ENCODE data around the gene NEURL1. TPM values are rescaled to one million over a fixed set of nuclear protein-coding genes. Genes with fewer than 3 reads are reported as not detected.

NEURL1 gene
- total RNA-seq, 1 experiment from 2014 or later = 0.10 TPM

GRCh38 chr10:103457176-103457712 is 36.3 kb upstream of the NEURL1 start:
- DNase-seq (ENCODE audit: low read depth, low spot score) (no peak), ATAC-seq (no peak)
- ChIA-PET POLR2A (interaction anchor here (0.6 kb wide), 1 partner anchor 13 kb away, joined by 8 read pairs; no protein-coding TSS in a partner anchor), CTCF (no interaction called here)
- Histone ChIP-seq H3K27me3 (ENCODE audit: control insufficient read depth, insufficient read depth, low read length) (no peaks in the 10 kb centered on the region), H3K27ac (ENCODE audit: low read length) (no peak overlapping the region), H3K4me1 (ENCODE audit: control insufficient read depth, insufficient read depth, low read length) (0 out of 2 replicates have a peak, but pooled peaks cover 3% of the 10 kb centered on the region), H3K4me3 (ENCODE audit: low read depth in 2 of 2, low read length in 2 of 2) (no peak overlapping the region), H3K9me3 (ENCODE audit: control insufficient read depth, insufficient read depth, low read depth, low read length) (no peaks in the 10 kb centered on the region), H3K36me3 (ENCODE audit: control insufficient read depth, insufficient read depth, low read length) (no peaks in the 10 kb centered on the region)
- intact Hi-C loops (cut with micrococcal nuclease; ENCODE audit: unreplicated experiment) = no loop called here
- in situ Hi-C loops (cut with HindIII; ENCODE audit: low pct_unique_long_range_greater_than_20kb, low sequenced_read_pairs) = no loop called here
- BruUV-seq (replicated peaks) = no TSS peak
- TF ChIP-seq REST (IDR thresholded peaks at IDR 0.05; ENCODE audit: insufficient read depth in 1 of 2, low read depth in 2 of 2, low read length in 1 of 2) = no peak
- TF ChIP-seq TCF7L2 (IDR thresholded peaks at IDR 0.05; ENCODE audit: low read depth, low read length) = no peak
- no peak for TF ChIP-seq CTCF (IDR thresholded peaks at IDR 0.05)
- TF ChIP-seq POLR2AphosphoS5 (IDR thresholded peaks at IDR 0.05; ENCODE audit: low read depth, low read length) = no peak
- no peak for TF ChIP-seq SIN3A (IDR thresholded peaks at IDR 0.05; ENCODE audit: borderline replicate concordance, insufficient read depth, low read depth, low read length)

GRCh38 chr10:103457896-103458583 is 35.5 kb upstream of the NEURL1 start:
- POLR2A ChIA-PET = interaction anchor here (0.6 kb wide), 1 partner anchor 12 kb away, joined by 8 read pairs; no protein-coding TSS in a partner anchor
- Histone ChIP-seq H3K4me3 (ENCODE audit: low read depth in 2 of 2, low read length in 2 of 2) (no peak overlapping the region), H3K27me3 (ENCODE audit: control insufficient read depth, insufficient read depth, low read length) (no peaks in the 10 kb centered on the region), H3K27ac (ENCODE audit: low read length) (no peak overlapping the region), H3K36me3 (ENCODE audit: control insufficient read depth, insufficient read depth, low read length) (no peaks in the 10 kb centered on the region), H3K9me3 (ENCODE audit: control insufficient read depth, insufficient read depth, low read depth, low read length) (no peaks in the 10 kb centered on the region), H3K4me1 (ENCODE audit: control insufficient read depth, insufficient read depth, low read length) (no peaks in the 10 kb centered on the region)
- no peak for DNase-seq (ENCODE audit: low read depth, low spot score)
- TF ChIP-seq CTCF (IDR thresholded peaks at IDR 0.05) (no peak), TCF7L2 (IDR thresholded peaks at IDR 0.05; ENCODE audit: low read depth, low read length) (no peak), REST (IDR thresholded peaks at IDR 0.05; ENCODE audit: insufficient read depth in 1 of 2, low read depth in 2 of 2, low read length in 1 of 2) (no peak), POLR2AphosphoS5 (IDR thresholded peaks at IDR 0.05; ENCODE audit: low read depth, low read length) (no peak), SIN3A (IDR thresholded peaks at IDR 0.05; ENCODE audit: borderline replicate concordance, insufficient read depth, low read depth, low read length) (no peak)
- intact Hi-C loops (cut with micrococcal nuclease; ENCODE audit: unreplicated experiment) (no loop called here), in situ Hi-C loops (cut with HindIII; ENCODE audit: low pct_unique_long_range_greater_than_20kb, low sequenced_read_pairs) (no loop called here)
- no TSS peak for BruUV-seq (replicated peaks)
- CTCF ChIA-PET = interaction anchor here (0.6 kb wide), 1 partner anchor 28 kb away, joined by 3 read pairs; no protein-coding TSS in a partner anchor
- ATAC-seq = no peak
